Left lung (tissue), 10 donors: ENCODE measurements around the gene IGF2BP2. TPM values are rescaled to one million over a fixed set of nuclear protein-coding genes. Genes with fewer than 3 reads are reported as not detected.
"Not testable (repeated sequence)": the region's sequence is repeated elsewhere in the genome, so short reads cannot be mapped to it uniquely, and the experiment has no call there.

Experiments
- ATAC-seq: fragments of 200-7000 bp; cut with Tn5 transposase; one replicate; pipeline ENCODE4 v1.9.1; 2020; ENCODE audit warnings: moderate library complexity
- DNase-seq, 4 donors: peaks; one replicate each; pipeline ENCODE4 v3.0.0-alpha.2; 2013 to 2020
- H3K27ac ChIP-seq, 2 donors: fragments of 200-600 bp; sonication (generic) in 1 of 2; one replicate each; pipeline versions ENCODE4 v1.5.0 to v1.8.0; 2020 to 2021
- H3K27me3 ChIP-seq, 2 donors: fragments of 200-600 bp; sonication (generic) in 1 of 2; one replicate each; pipeline versions ENCODE4 v1.5.0 to v1.8.0; 2020 to 2021
- H3K36me3 ChIP-seq, 2 donors: fragments of 200-600 bp; sonication (generic) in 1 of 2; one replicate each; pipeline versions ENCODE4 v1.5.0 to v1.8.0; 2020 to 2021
- H3K4me1 ChIP-seq, 2 donors: fragments of 200-600 bp; one replicate each; pipeline ENCODE4 v1.8.0; 2021
- H3K4me3 ChIP-seq, 2 donors: fragments of 200-600 bp; sonication (generic) in 1 of 2; one replicate each; pipeline versions ENCODE4 v1.5.0 to v1.8.0; 2020 to 2021; ENCODE audit warnings: mild to moderate bottlenecking in 1 of 2
- H3K9me3 ChIP-seq, 2 donors: fragments of 200-600 bp; sonication (generic) in 1 of 2; one replicate each; pipeline versions ENCODE4 v1.5.0 to v1.8.0; 2020 to 2021
- CTCF ChIP-seq, 2 donors: fragments of 200-600 bp; sonication (generic) in 1 of 2; IDR thresholded peaks; one replicate each; pipeline versions ENCODE4 v1.5.0 to v1.8.0; 2021; ENCODE audit warnings: antibody characterized with exemption in 2 of 2
- intact Hi-C, 2 donors: fragments of 100-400 bp; cut with DNase I; formaldehyde crosslinking; loops; one replicate each; pipeline versions ENCODE4 v1.11.2 to v1.14.2; 2022
- polyA plus RNA-seq, 6 donors: library from polyadenylated mRNA; unstranded; fragments of 120-200 nt; gene quantifications; one replicate each; pipeline ENCODE4 v1.2.1, GENCODE V29; 2013; ENCODE audit not compliant: insufficient read length in 6 of 6
- total RNA-seq, 2 donors: library from RNA; stranded (reverse); fragmentation: NEBNext Ultra II Directional; extraction: Animal tissue kit (Norgen Biotek cat#: 25700); gene quantifications; one replicate each; pipeline ENCODE4 v1.2.1, GENCODE V29; 2021
- donor health status: DM: no; HTN: yes; CAD: no.
- donor health status: DM: no; HTN: no; CAD: no.

The IGF2BP2 gene
- total and polyA plus RNA-seq, 8 donors: 16.8 to 78.9 (median 67.7) TPM

- H3K4me3 ChIP-seq: no peak overlapping the region
- H3K27me3 ChIP-seq: no peaks in the 10 kb centered on the region
- TF ChIP-seq CTCF (IDR thresholded peaks at IDR 0.05): no peak
- no peaks in the 10 kb centered on the region for H3K36me3 ChIP-seq
- intact Hi-C loops: no loop called here
- H3K4me1 ChIP-seq: no peaks in the 10 kb centered on the region
- ATAC-seq: no peak
- DNase-seq: no peak
- no peak overlapping the region for H3K27ac ChIP-seq
- H3K9me3 ChIP-seq: no peaks in the 10 kb centered on the region
Measured at GRCh38 chr3:185779461-185779860, 45.4 kb downstream of the IGF2BP2 start.

GRCh38 chr3:185778821-185779220 lies 46.0 kb downstream of the IGF2BP2 start:
- DNase-seq (no peak), ATAC-seq (no peak)
- intact Hi-C loops: no loop called here
- Histone ChIP-seq H3K27ac (no peak overlapping the region), H3K36me3 (no peaks in the 10 kb centered on the region), H3K4me1 (peaks cover 4 to 5% of the 10 kb centered on the region in 2 donors), H3K27me3 (no peaks in the 10 kb centered on the region), H3K4me3 (no peak overlapping the region), H3K9me3 (no peaks in the 10 kb centered on the region)
- no peak for TF ChIP-seq CTCF (IDR thresholded peaks at IDR 0.05)

- Histone ChIP-seq H3K4me3 (no peak overlapping the region), H3K36me3 (no peaks in the 10 kb centered on the region), H3K9me3 (no peaks in the 10 kb centered on the region), H3K27me3 (no peaks in the 10 kb centered on the region), H3K27ac (no peak overlapping the region), H3K4me1 (peaks cover 7 to 8% of the 10 kb centered on the region in 2 donors)
- TF ChIP-seq CTCF (IDR thresholded peaks at IDR 0.05): no peak
- intact Hi-C loops: no loop called here
- ATAC-seq: no peak
- DNase-seq: no peak
Measured at GRCh38 chr3:185778094-185778493, 46.7 kb downstream of the IGF2BP2 start.

GRCh38 chr3:185770109-185770508 lies 54.7 kb downstream of the IGF2BP2 start:
- H3K36me3 ChIP-seq: no peaks in the 10 kb centered on the region
- no peaks in the 10 kb centered on the region for H3K27me3 ChIP-seq
- peaks cover 7 to 26% of the 10 kb centered on the region in 2 donors for H3K4me1 ChIP-seq
- DNase-seq (no peak), ATAC-seq (no peak)
- H3K27ac ChIP-seq: no peak overlapping the region
- no peak for TF ChIP-seq CTCF (IDR thresholded peaks at IDR 0.05)
- intact Hi-C loops: no loop called here
- H3K4me3 ChIP-seq: no peak overlapping the region
- H3K9me3 ChIP-seq: no peaks in the 10 kb centered on the region

GRCh38 chr3:185768578-185768982 lies 56.3 kb downstream of the IGF2BP2 start:
- peak; percentile 71 for ATAC-seq

More at GRCh38 chr3:185768578-185768982, 56.3 kb downstream of the IGF2BP2 start:
- peaks cover 0 to 35% of the 10 kb centered on the region in 2 donors for H3K4me1 ChIP-seq
- DNase-seq: peak in 1 of 4 donors; percentile 55
- intact Hi-C loops: loop anchor here in 1 of 2 donors (5.0 kb wide), 1 partner anchor 96 kb away; no protein-coding TSS in a partner anchor
- H3K9me3 ChIP-seq, H3K27me3 ChIP-seq, H3K27ac ChIP-seq, H3K4me3 ChIP-seq, H3K36me3 ChIP-seq: not testable (repeated sequence)
- TF ChIP-seq CTCF (IDR thresholded peaks at IDR 0.05): peak; percentile 72 to 83
